H1 (cell line): Measurements from ENCODE around the gene PANX1. TPM values are rescaled to one million over a fixed set of nuclear protein-coding genes. Genes with fewer than 3 reads are reported as not detected.

Experiments
- CTCF ChIA-PET: fragments of 300-600 bp; sonication (Branson Sonifier 250); formaldehyde crosslinking; loops from one replicate; lab custom pipeline; 2021; ENCODE audit not compliant: partially characterized antibody; lab: Charles Lee
- POLR2A ChIA-PET: fragments of 300-600 bp; sonication (Branson Sonifier 250); formaldehyde crosslinking; loops from one replicate; lab custom pipeline; 2021; ENCODE audit warnings: inconsistent platforms; ENCODE audit not compliant: partially characterized antibody; lab: Charles Lee
- DNase-seq, 2 experiments: peaks; one replicate each; pipeline versions ENCODE4 v3.0.0 to v3.0.0-alpha.2; 2010 to 2022; ENCODE audit warnings: low spot score in 2 of 2, low read depth in 1 of 2, mixed read lengths in 1 of 2
- FAIRE-seq: peaks from 2 replicates; lab custom pipeline; 2011; peaks lifted over from hg19 to GRCh38; lab: Jason Lieb, UNC
- H2AFZ ChIP-seq: 2 replicates; pipeline ENCODE4 v1.8.1; 2012; ENCODE audit warnings: low read length, inconsistent platforms
- H2AK5ac ChIP-seq: 2 replicates; pipeline ENCODE4 v1.6.1; 2013; ENCODE audit warnings: low read depth, low read length
- H2BK120ac ChIP-seq: replicated peaks from 2 replicates; pipeline ENCODE3; 2013; ENCODE audit warnings: low read depth, low read length, inconsistent platforms
- H2BK12ac ChIP-seq: 2 replicates; pipeline ENCODE4 v1.6.1; 2013; ENCODE audit warnings: low read depth, low read length
- H2BK15ac ChIP-seq: 2 replicates; pipeline ENCODE4 v1.6.1; 2013; ENCODE audit warnings: low read length
- H2BK20ac ChIP-seq: 2 replicates; pipeline ENCODE4 v1.6.1; 2013; ENCODE audit warnings: low read length
- H2BK5ac ChIP-seq: 2 replicates; pipeline ENCODE4 v1.6.1; 2013; ENCODE audit warnings: low read depth, low read length
- H3K14ac ChIP-seq: 2 replicates; pipeline ENCODE4 v1.6.1; 2013; ENCODE audit warnings: inconsistent platforms; ENCODE audit not compliant: insufficient read length
- H3K18ac ChIP-seq: 2 replicates; pipeline ENCODE4 v1.6.1; 2013; ENCODE audit warnings: low read length; ENCODE audit errors: extremely low read depth
- H3K23ac ChIP-seq: 2 replicates; pipeline ENCODE4 v1.6.1; 2013; ENCODE audit warnings: inconsistent platforms; ENCODE audit not compliant: insufficient read length
- H3K23me2 ChIP-seq: 2 replicates; pipeline ENCODE4 v1.6.1; 2013; ENCODE audit warnings: low read depth, low read length
- H3K27ac ChIP-seq: 2 replicates; pipeline ENCODE4 v1.6.1; 2011; ENCODE audit warnings: low read depth, low read length, inconsistent platforms
- H3K27me3 ChIP-seq, 4 experiments: replicated peaks in 1 of 4; 1 replicate in 1 of 4; 2 replicates in 3 of 4; pipeline versions ENCODE4 v1.6.1 to v1.8.1; 2011 to 2013; ENCODE audit warnings: low read length in 3 of 4, mild to moderate bottlenecking in 3 of 4, inconsistent platforms in 2 of 4, mixed read lengths in 2 of 4, moderate library complexity in 1 of 4; ENCODE audit not compliant: control insufficient read depth in 3 of 4, insufficient read depth in 3 of 4; ENCODE audit errors: extremely low read depth in 1 of 4
- H3K36me3 ChIP-seq, 4 experiments: 2 replicates each; pipeline versions ENCODE4 v1.6.1 to v1.8.1; 2011 to 2013; ENCODE audit warnings: mild to moderate bottlenecking in 4 of 4, low read length in 3 of 4, moderate library complexity in 2 of 4, control low read depth in 1 of 4, inconsistent platforms in 1 of 4; ENCODE audit not compliant: insufficient read depth in 4 of 4, control insufficient read depth in 2 of 4
- H3K4ac ChIP-seq: replicated peaks from 2 replicates; pipeline ENCODE3; 2013; ENCODE audit warnings: low read length, low read depth, mixed read lengths, inconsistent platforms; ENCODE audit not compliant: insufficient read length
- H3K4me1 ChIP-seq, 4 experiments: replicated peaks in 1 of 4; 1 replicate in 1 of 4; 2 replicates in 3 of 4; pipeline versions ENCODE4 v1.6.1 to v1.8.1; 2011 to 2013; ENCODE audit warnings: low read length in 3 of 4, inconsistent platforms in 2 of 4, mixed read lengths in 1 of 4; ENCODE audit not compliant: insufficient read depth in 4 of 4, control insufficient read depth in 3 of 4
- H3K4me2 ChIP-seq, 2 experiments: 2 replicates each; pipeline versions ENCODE4 v1.6.1 to v1.8.1; 2011 to 2013; ENCODE audit warnings: low read depth in 2 of 2, low read length in 2 of 2, control low read depth in 1 of 2, inconsistent platforms in 1 of 2, mild to moderate bottlenecking in 1 of 2; ENCODE audit not compliant: insufficient read depth in 1 of 2
- H3K4me3 ChIP-seq, 4 experiments: fragments of 200-600, 300-600 bp in 1 of 4; sonication (generic), shearing (Covaris generic), sonication (Bioruptor Twin) in 1 of 4; 2 replicates each; pipeline versions ENCODE4 v1.5.1 to v1.8.1; 2011 to 2016; ENCODE audit warnings: low read length in 4 of 4, low read depth in 3 of 4, control low read depth in 2 of 4, inconsistent platforms in 2 of 4, mild to moderate bottlenecking in 2 of 4, mixed read lengths in 1 of 4, moderate library complexity in 1 of 4; ENCODE audit not compliant: insufficient read depth in 2 of 4; ENCODE audit errors: extremely low read depth in 1 of 4
- H3K56ac ChIP-seq: replicated peaks from 2 replicates; pipeline ENCODE3; 2013; ENCODE audit warnings: low read depth, mild to moderate bottlenecking, mixed read lengths, low read length, inconsistent platforms; ENCODE audit not compliant: insufficient read length
- H3K79me1 ChIP-seq: 2 replicates; pipeline ENCODE4 v1.6.1; 2013; ENCODE audit warnings: low read depth, low read length, control low read depth
- H3K79me2 ChIP-seq, 2 experiments: 2 replicates each; pipeline versions ENCODE4 v1.6.1 to v1.8.1; 2012 to 2013; ENCODE audit warnings: low read length in 2 of 2, mild to moderate bottlenecking in 2 of 2, inconsistent platforms in 1 of 2; ENCODE audit not compliant: insufficient read depth in 2 of 2, control insufficient read depth in 1 of 2
- H3K9ac ChIP-seq, 4 experiments: replicated peaks in 1 of 4; 1 replicate in 1 of 4; 2 replicates in 3 of 4; pipeline versions ENCODE4 v1.6.1 to v1.8.1; 2011 to 2013; ENCODE audit warnings: low read depth in 3 of 4, low read length in 3 of 4, control low read depth in 2 of 4, mild to moderate bottlenecking in 2 of 4, moderate library complexity in 2 of 4, inconsistent platforms in 1 of 4; ENCODE audit errors: extremely low read depth in 1 of 4
- H3K9me3 ChIP-seq, 2 experiments: 2 replicates each; pipeline versions ENCODE4 v1.6.1 to v1.8.1; 2012 to 2013; ENCODE audit warnings: mild to moderate bottlenecking in 2 of 2, moderate library complexity in 2 of 2, control low read depth in 1 of 2, inconsistent platforms in 1 of 2, low read depth in 1 of 2, low read length in 1 of 2, mixed read lengths in 1 of 2; ENCODE audit not compliant: insufficient read depth in 2 of 2
- H4K20me1 ChIP-seq, 2 experiments: replicated peaks in 1 of 2; 2 replicates each; pipeline versions ENCODE3 to v1.8.1; 2011 to 2013; ENCODE audit warnings: inconsistent platforms in 2 of 2, low read length in 2 of 2, mild to moderate bottlenecking in 1 of 2; ENCODE audit not compliant: insufficient read depth in 2 of 2, control insufficient read depth in 1 of 2
- H4K5ac ChIP-seq: 2 replicates; pipeline ENCODE4 v1.6.1; 2013; ENCODE audit warnings: low read length, low read depth, mixed read lengths, inconsistent platforms; ENCODE audit not compliant: insufficient read length
- H4K8ac ChIP-seq: 2 replicates; pipeline ENCODE4 v1.8.0; 2013; ENCODE audit warnings: mild to moderate bottlenecking, moderate library complexity, low read length, inconsistent platforms; ENCODE audit not compliant: insufficient read depth; ENCODE audit errors: extremely low read depth
- H4K91ac ChIP-seq: replicated peaks from 2 replicates; pipeline ENCODE3; 2013; ENCODE audit warnings: low read length, mixed read lengths, inconsistent platforms; ENCODE audit not compliant: insufficient read length
- BACH1 ChIP-seq: IDR thresholded peaks from 2 replicates; pipeline ENCODE4 v1.6.1; 2012; ENCODE audit warnings: low read length, improper control_type of control experiment
- CBX5 ChIP-seq: fragments of 300-800, 300-1000 bp; sonication (generic); IDR thresholded peaks from 2 replicates; pipeline ENCODE4 v1.7.1; 2016; ENCODE audit warnings: antibody characterized with exemption, low read length, low read depth
- CHD2 ChIP-seq: IDR thresholded peaks from 2 replicates; pipeline ENCODE4 v1.6.1; 2012; ENCODE audit warnings: low read length, improper control_type of control experiment
- SP4 ChIP-seq: IDR thresholded peaks from 2 replicates; pipeline ENCODE4 v1.6.1; 2012; ENCODE audit warnings: low read length, inconsistent platforms
- WGBS, 2 experiments: shearing (Covaris generic) in 1 of 2; methylation state at CpG; one replicate each; pipeline versions ENCODE4 v1.1.6 to v1.1.7; 2013 to 2015; ENCODE audit warnings: low lambda C conversion rate in 2 of 2, mixed read lengths in 2 of 2, inconsistent platforms in 1 of 2, low coverage in 1 of 2, missing lambda C conversion rate in 1 of 2; ENCODE audit not compliant: insufficient replicate concordance in 2 of 2, insufficient coverage in 1 of 2, insufficient read length in 1 of 2; ENCODE audit errors: extremely low coverage in 1 of 2, missing lambda C conversion rate in 1 of 2; 5-methylcytosine and 5-hydroxymethylcytosine counted together
- polyA plus RNA-seq, 7 experiments: library from polyadenylated mRNA; depleted of rRNA in 3 of 7; stranded (reverse) in 5 of 7; unstranded in 2 of 7; fragments of >200 nt in 5 of 7; fragments of 200-250 nt in 2 of 7; gene quantifications; 1 replicate in 5 of 7; 2 replicates in 1 of 7; 4 replicates in 1 of 7; pipeline versions ENCODE4 v1.2.1 to v1.2.3, GENCODE V29; 2011 to 2013; ENCODE audit warnings: missing spikeins in 2 of 7, mixed read lengths in 2 of 7
- total RNA-seq: library from RNA; stranded (reverse); fragmentation: NEBNext Ultra II Directional; extraction: Animal tissue kit (Norgen Biotek cat#: 25700); gene quantifications from 2 replicates; pipeline ENCODE4 v1.2.1, GENCODE V29; 2021

The PANX1 gene
- total and polyA plus RNA-seq, 2 of the 8 experiments (the other 6 are each of a cell fraction or from before 2014, with no cell fraction given): 15.9 to 35.2 TPM

DNA sequence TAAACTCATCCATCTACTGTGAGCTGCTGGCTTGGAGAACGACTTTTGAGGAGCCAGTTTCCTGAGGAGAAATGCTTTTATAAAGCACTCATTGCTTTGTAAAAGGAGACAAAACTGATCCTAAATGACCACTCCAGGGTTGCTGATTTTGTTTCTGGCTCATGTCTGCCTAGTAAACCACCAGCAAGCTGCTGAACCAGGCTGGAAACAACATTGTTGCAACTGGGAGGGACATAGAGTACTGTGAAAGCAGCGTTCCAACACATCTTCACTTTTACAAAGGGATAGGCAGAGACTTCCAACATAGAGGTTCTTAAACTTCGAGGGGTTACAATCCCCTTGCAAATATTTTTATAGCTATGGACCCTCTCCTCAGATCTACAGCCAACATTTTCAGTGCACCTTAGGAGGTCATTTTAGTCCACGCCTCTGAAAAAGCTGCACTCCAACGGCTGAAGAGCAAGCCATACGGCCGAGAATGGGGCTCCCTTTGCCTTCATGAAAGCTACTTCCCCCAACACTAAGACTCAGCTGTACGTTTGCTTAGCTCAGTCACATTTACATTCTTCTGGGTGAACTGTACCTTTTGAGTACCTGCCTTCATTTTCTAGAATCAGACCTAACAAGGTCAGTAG, 54.7 kb downstream of the PANX1 start:
- no peak overlapping the region for H3K9ac ChIP-seq
- ChIA-PET POLR2A (interaction anchor here (1.1 to 1.2 kb wide), 3 partner anchors 54 to 234 kb away, joined by 3 to 5 read pairs (median 3); no protein-coding TSS in a partner anchor), CTCF (interaction anchor here (0.6 to 11.1 kb wide), 62 partner anchors 10 to 320 kb away, joined by 3 to 127 read pairs (median 5); partner anchors contain the start of genes GPR83 and IZUMO1R)
- H4K5ac ChIP-seq: no peak overlapping the region
- H3K4me2 ChIP-seq: no peak overlapping the region
- peaks cover 0 to 1% (median 0%) of the 10 kb centered on the region in 4 experiments; a peak in 1 of 7 replicates for H3K27me3 ChIP-seq
- H4K20me1 ChIP-seq: peaks cover 0 to 6% of the 10 kb centered on the region in 2 experiments
- H2AK5ac ChIP-seq: no peak overlapping the region
- H3K79me2 ChIP-seq: peaks cover 0 to 15% of the 10 kb centered on the region in 2 experiments; a peak in 2 of 4 replicates
- H3K4me1 ChIP-seq: peaks cover 0 to 14% (median 9%) of the 10 kb centered on the region in 4 experiments; a peak in 5 of 7 replicates
- no peak overlapping the region for H3K56ac ChIP-seq
- 75% methylated on average over 8 of the region's 8 CpGs; no CpG with 5 or more reads in 1 of the 2 experiments for WGBS, 2 experiments
- no peak overlapping the region for H2BK15ac ChIP-seq
- FAIRE-seq (no peak), DNase-seq (no peak)
- no peak overlapping the region for H3K4me3 ChIP-seq
- H2BK5ac ChIP-seq: no peak overlapping the region
- no peak overlapping the region for H2BK120ac ChIP-seq
- no peak overlapping the region for H3K14ac ChIP-seq
- no peak overlapping the region for H3K4ac ChIP-seq
- H2BK12ac ChIP-seq: no peak overlapping the region
- 0 out of 2 replicates have a peak overlapping the region, but pooled peaks have one; percentile 58 for H4K8ac ChIP-seq
- H3K23ac ChIP-seq: no peak overlapping the region
- no peak overlapping the region for H3K27ac ChIP-seq
- no peak for TF ChIP-seq CHD2
- TF ChIP-seq SP4: no peak
- TF ChIP-seq BACH1: no peak
- TF ChIP-seq CBX5: no peak
- peaks cover 12 to 50% (median 30%) of the 10 kb centered on the region in 4 experiments for H3K36me3 ChIP-seq
- H3K18ac ChIP-seq: no peak overlapping the region
- H2AFZ ChIP-seq: no peak overlapping the region
- no peak overlapping the region for H2BK20ac ChIP-seq
- H3K79me1 ChIP-seq: no peaks in the 10 kb centered on the region
- no peak overlapping the region for H4K91ac ChIP-seq
- no peaks in the 10 kb centered on the region for H3K9me3 ChIP-seq
- no peaks in the 10 kb centered on the region for H3K23me2 ChIP-seq
